ENCODE data around the gene ZNHIT2. TPM values are rescaled to one million over a fixed set of nuclear protein-coding genes. Genes with fewer than 3 reads are reported as not detected.

ZNHIT2 gene
- total RNA-seq, 1 experiment from 2014 or later: 20.9 TPM

- no peak for DNase-seq (ENCODE audit: low read depth)
Measured at GRCh38 chr11:65104628-65105027, 12.9 kb downstream of the ZNHIT2 start.

GRCh38 chr11:65103476-65103875 is 14.0 kb downstream of the ZNHIT2 start:
- peak; percentile 71 for DNase-seq (ENCODE audit: low read depth)

- no peak for DNase-seq (ENCODE audit: low read depth)
Measured at GRCh38 chr11:65102142-65103095, 15.1 kb downstream of the ZNHIT2 start.

GRCh38 chr11:65100674-65101350 is 16.7 kb downstream of the ZNHIT2 start:
- no peak for DNase-seq (ENCODE audit: low read depth)

- DNase-seq (ENCODE audit: low read depth): no peak
Measured at GRCh38 chr11:65096926-65097325, 20.6 kb downstream of the ZNHIT2 start.

GRCh38 chr11:65095974-65096806 is 21.3 kb downstream of the ZNHIT2 start, which contains the start of gene VPS51:
VPS51 (plus strand) TSS chr11:65096214; CDS start chr11:65096251, 37 bp downstream.
- peak; percentile 86 for DNase-seq (ENCODE audit: low read depth)

GRCh38 chr11:65095427-65095826 is 22.1 kb downstream of the ZNHIT2 start:
- DNase-seq (ENCODE audit: low read depth): no peak

- DNase-seq (ENCODE audit: low read depth): no peak
Measured at GRCh38 chr11:65090628-65091027, 26.9 kb downstream of the ZNHIT2 start.

- no peak for DNase-seq (ENCODE audit: low read depth)
Measured at GRCh38 chr11:65089621-65090020, 27.9 kb downstream of the ZNHIT2 start.

- no peak for DNase-seq (ENCODE audit: low read depth)
Measured at GRCh38 chr11:65087827-65088226, 29.7 kb downstream of the ZNHIT2 start.

- no peak for DNase-seq (ENCODE audit: low read depth)
Measured at GRCh38 chr11:65087216-65087615, 30.3 kb downstream of the ZNHIT2 start.

- no peak for DNase-seq (ENCODE audit: low read depth)
Measured at GRCh38 chr11:65086809-65087208, 30.7 kb downstream of the ZNHIT2 start.

GRCh38 chr11:65085446-65085845 is 32.1 kb downstream of the ZNHIT2 start:
- DNase-seq (ENCODE audit: low read depth): no peak

- no peak for DNase-seq (ENCODE audit: low read depth)
Measured at GRCh38 chr11:65084598-65085375, 32.7 kb downstream of the ZNHIT2 start.

GRCh38 chr11:65083834-65084597 is 33.5 kb downstream of the ZNHIT2 start, which contains the start of the genes CDCA5 and ZFPL1:
CDCA5 (minus strand) TSS chr11:65084040; CDS start chr11:65083978, 62 bp downstream.
ZFPL1 (plus strand) TSS chr11:65084222; CDS start chr11:65084699, 477 bp downstream.
- DNase-seq (ENCODE audit: low read depth): peak; percentile 94

- DNase-seq (ENCODE audit: low read depth): no peak
Measured at GRCh38 chr11:65083134-65083833, 34.2 kb downstream of the ZNHIT2 start.

- DNase-seq (ENCODE audit: low read depth): no peak
Measured at GRCh38 chr11:65078786-65079342, 38.6 kb downstream of the ZNHIT2 start.

- peak; percentile 19 for DNase-seq (ENCODE audit: low read depth)
Measured at GRCh38 chr11:65078151-65078550, 39.4 kb downstream of the ZNHIT2 start.

- DNase-seq (ENCODE audit: low read depth): peak; percentile 11
Measured at GRCh38 chr11:65077451-65077850, 40.0 kb downstream of the ZNHIT2 start.
